ENCODE results near the gene BDH2.

BDH2 gene

GRCh38 chr4:103052145-103052544 lies 47.5 kb downstream of the BDH2 start (continued):
- TF ChIP-seq, protein P1, sequence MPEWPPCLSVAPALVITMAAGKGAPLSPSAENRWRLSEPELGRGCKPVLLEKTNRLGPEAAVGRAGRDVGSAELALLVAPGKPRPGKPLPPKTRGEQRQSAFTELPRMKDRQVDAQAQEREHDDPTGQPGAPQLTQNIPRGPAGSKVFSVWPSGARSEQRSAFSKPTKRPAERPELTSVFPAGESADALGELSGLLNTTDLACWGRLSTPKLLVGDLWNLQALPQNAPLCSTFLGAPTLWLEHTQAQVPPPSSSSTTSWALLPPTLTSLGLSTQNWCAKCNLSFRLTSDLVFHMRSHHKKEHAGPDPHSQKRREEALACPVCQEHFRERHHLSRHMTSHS (tag by site-specific recombination; IDR thresholded peaks at IDR 0.05): no peak
- no peak for TF ChIP-seq REST (tag by site-specific recombination; IDR thresholded peaks at IDR 0.05)
- no peak for TF ChIP-seq ZNF785 (tag by site-specific recombination; IDR thresholded peaks at IDR 0.05)
- TF ChIP-seq ZNF324 (tag by site-specific recombination; IDR thresholded peaks at IDR 0.05): no peak

- H3K36me3 ChIP-seq (ENCODE audit: control insufficient read depth in 2 of 2, insufficient read depth in 1 of 2, low read length in 2 of 2): peaks cover 0 to 33% of the 10 kb centered on the region in 2 experiments; a peak in 1 of 3 replicates
- ChIA-PET CTCF (interaction anchor here (0.6 kb wide), 1 partner anchor 10 kb away, joined by 3 read pairs; no protein-coding TSS in a partner anchor), POLR2A (no interaction called here)
- no peak overlapping the region for H3K4me3 ChIP-seq (ENCODE audit: low read depth, low read length)
- no peaks in the 10 kb centered on the region for H3K4me1 ChIP-seq (ENCODE audit: control insufficient read depth, insufficient read depth, low read length)
- H3K27ac ChIP-seq (ENCODE audit: extremely low read depth, low read depth, low read length): no peak overlapping the region
- TF ChIP-seq ZNF837 (tag by site-specific recombination; IDR thresholded peaks at IDR 0.05): no peak
- TF ChIP-seq, protein P2, sequence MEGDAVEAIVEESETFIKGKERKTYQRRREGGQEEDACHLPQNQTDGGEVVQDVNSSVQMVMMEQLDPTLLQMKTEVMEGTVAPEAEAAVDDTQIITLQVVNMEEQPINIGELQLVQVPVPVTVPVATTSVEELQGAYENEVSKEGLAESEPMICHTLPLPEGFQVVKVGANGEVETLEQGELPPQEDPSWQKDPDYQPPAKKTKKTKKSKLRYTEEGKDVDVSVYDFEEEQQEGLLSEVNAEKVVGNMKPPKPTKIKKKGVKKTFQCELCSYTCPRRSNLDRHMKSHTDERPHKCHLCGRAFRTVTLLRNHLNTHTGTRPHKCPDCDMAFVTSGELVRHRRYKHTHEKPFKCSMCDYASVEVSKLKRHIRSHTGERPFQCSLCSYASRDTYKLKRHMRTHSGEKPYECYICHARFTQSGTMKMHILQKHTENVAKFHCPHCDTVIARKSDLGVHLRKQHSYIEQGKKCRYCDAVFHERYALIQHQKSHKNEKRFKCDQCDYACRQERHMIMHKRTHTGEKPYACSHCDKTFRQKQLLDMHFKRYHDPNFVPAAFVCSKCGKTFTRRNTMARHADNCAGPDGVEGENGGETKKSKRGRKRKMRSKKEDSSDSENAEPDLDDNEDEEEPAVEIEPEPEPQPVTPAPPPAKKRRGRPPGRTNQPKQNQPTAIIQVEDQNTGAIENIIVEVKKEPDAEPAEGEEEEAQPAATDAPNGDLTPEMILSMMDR (tag by site-specific recombination; IDR thresholded peaks at IDR 0.05): no peak
- no peak for TF ChIP-seq ZNF707 (tag by site-specific recombination; IDR thresholded peaks at IDR 0.05)
- TF ChIP-seq ZNF626 (tag by site-specific recombination; IDR thresholded peaks at IDR 0.05): no peak
- TF ChIP-seq, protein P3, sequence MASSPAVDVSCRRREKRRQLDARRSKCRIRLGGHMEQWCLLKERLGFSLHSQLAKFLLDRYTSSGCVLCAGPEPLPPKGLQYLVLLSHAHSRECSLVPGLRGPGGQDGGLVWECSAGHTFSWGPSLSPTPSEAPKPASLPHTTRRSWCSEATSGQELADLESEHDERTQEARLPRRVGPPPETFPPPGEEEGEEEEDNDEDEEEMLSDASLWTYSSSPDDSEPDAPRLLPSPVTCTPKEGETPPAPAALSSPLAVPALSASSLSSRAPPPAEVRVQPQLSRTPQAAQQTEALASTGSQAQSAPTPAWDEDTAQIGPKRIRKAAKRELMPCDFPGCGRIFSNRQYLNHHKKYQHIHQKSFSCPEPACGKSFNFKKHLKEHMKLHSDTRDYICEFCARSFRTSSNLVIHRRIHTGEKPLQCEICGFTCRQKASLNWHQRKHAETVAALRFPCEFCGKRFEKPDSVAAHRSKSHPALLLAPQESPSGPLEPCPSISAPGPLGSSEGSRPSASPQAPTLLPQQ (tag by site-specific recombination; IDR thresholded peaks at IDR 0.05): no peak
- no peak for TF ChIP-seq SETDB1 (IDR thresholded peaks at IDR 0.05; ENCODE audit: insufficient read length, low read length)
- H3K9me3 ChIP-seq (ENCODE audit: control insufficient read depth, insufficient read depth, low read depth, low read length): no peaks in the 10 kb centered on the region
Observed at GRCh38 chr4:103050736-103051436, 48.7 kb downstream of the BDH2 start.

DNA sequence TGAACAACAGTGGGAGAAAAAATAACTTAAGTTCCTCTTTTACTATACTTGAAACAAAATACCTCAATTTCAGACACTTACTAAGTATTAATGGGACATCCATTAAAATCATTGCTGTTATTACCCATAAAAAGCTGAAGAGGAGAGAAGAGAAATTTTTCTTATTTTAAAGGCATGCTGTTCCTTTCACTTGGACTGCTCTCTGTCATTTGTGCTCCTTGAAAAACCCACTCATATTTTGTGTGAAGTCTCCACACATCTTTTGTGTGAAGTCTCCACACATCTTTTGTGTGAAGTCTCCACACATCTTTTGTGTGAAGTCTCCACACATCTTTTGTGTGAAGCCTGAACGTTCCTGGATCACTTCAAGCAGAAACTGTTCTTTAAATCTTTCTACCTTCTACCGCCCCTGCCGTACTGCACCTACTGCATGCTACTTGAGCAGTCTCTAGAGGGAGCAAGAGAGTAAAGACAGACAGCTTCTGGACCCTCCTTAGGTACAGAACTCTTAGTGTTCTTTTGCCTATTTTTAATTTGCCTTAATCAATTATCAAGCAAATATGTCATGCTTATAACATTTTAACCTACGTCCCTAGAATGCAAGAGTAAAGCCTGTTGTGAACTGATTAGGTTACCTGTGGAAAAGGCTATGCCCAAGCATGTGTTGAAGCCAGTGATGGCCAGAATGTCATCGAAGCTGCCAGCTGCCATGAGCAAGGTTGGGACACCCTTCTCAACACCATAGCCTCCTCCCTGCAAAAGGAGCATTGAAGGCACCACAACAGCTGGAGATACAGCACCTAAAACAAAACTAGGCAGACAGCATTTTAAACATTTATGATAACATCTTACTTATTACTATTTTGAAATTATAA lies 53.0 kb downstream of the BDH2 start:
- Histone ChIP-seq H3K27ac (ENCODE audit: extremely low read depth, low read depth, low read length) (no peak overlapping the region), H3K4me3 (ENCODE audit: low read depth, low read length) (no peak overlapping the region), H3K9me3 (ENCODE audit: control insufficient read depth, insufficient read depth, low read depth, low read length) (no peaks in the 10 kb centered on the region), H3K36me3 (ENCODE audit: control insufficient read depth in 2 of 2, insufficient read depth in 1 of 2, low read length in 2 of 2) (peaks cover 0 to 42% of the 10 kb centered on the region in 2 experiments; a peak in 1 of 3 replicates), H3K4me1 (ENCODE audit: control insufficient read depth, insufficient read depth, low read length) (no peaks in the 10 kb centered on the region)
- ChIA-PET CTCF (interaction anchor here (0.6 to 1.8 kb wide), 11 partner anchors 14 to 580 kb away, joined by 3 to 6 read pairs (median 3); no protein-coding TSS in a partner anchor), POLR2A (no interaction called here)
- no peak for TF ChIP-seq KLF7 (tag by site-specific recombination; IDR thresholded peaks at IDR 0.05; ENCODE audit: borderline replicate concordance)
- peak; percentile 33; the same call in 1 of the 2 replicates for TF ChIP-seq ZNF654 (tag by site-specific recombination; IDR thresholded peaks at IDR 0.05; ENCODE audit: low read depth)
